ENCODE measurements around the gene PIK3R1. TPM values are rescaled to one million over a fixed set of nuclear protein-coding genes. Genes with fewer than 3 reads are reported as not detected.

The PIK3R1 gene
- total RNA-seq, 1 experiment from 2014 or later: 11.3 TPM

- H3K27ac ChIP-seq (ENCODE audit: insufficient read length, low read depth, low read length): no peak overlapping the region
- H3K4me1 ChIP-seq (ENCODE audit: insufficient read depth, low read length): peaks cover 20% of the 10 kb centered on the region
- TF ChIP-seq, protein P1, sequence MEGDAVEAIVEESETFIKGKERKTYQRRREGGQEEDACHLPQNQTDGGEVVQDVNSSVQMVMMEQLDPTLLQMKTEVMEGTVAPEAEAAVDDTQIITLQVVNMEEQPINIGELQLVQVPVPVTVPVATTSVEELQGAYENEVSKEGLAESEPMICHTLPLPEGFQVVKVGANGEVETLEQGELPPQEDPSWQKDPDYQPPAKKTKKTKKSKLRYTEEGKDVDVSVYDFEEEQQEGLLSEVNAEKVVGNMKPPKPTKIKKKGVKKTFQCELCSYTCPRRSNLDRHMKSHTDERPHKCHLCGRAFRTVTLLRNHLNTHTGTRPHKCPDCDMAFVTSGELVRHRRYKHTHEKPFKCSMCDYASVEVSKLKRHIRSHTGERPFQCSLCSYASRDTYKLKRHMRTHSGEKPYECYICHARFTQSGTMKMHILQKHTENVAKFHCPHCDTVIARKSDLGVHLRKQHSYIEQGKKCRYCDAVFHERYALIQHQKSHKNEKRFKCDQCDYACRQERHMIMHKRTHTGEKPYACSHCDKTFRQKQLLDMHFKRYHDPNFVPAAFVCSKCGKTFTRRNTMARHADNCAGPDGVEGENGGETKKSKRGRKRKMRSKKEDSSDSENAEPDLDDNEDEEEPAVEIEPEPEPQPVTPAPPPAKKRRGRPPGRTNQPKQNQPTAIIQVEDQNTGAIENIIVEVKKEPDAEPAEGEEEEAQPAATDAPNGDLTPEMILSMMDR (conservative IDR thresholded peaks at IDR 0.05): no peak
- no peak overlapping the region for H3K4ac ChIP-seq (ENCODE audit: low read depth, low read length)
- no peak overlapping the region for H4K5ac ChIP-seq (ENCODE audit: insufficient read length, low read depth, low read length)
- no CpG with 5 or more reads among the region's 4 CpGs for WGBS (ENCODE audit: extremely low coverage, insufficient read length, low lambda C conversion rate)
- Mint-ChIP-seq H3K27ac (peak overlapping the region in 1 of 3 experiments; percentile 36; a peak in 2 of 7 replicates), H3K9me3 (peaks cover 0 to 2% of the 10 kb centered on the region in 2 experiments; a peak in 1 of 5 replicates), H3K4me3 (peak overlapping the region in 1 of 2 experiments; percentile 15; a peak in 1 of 5 replicates), H3K27me3 (ENCODE audit: low read depth) (peaks cover 2% of the 10 kb centered on the region), H3K36me3 (ENCODE audit: insufficient read depth in 1 of 3, low read depth in 3 of 3) (no peaks in the 10 kb centered on the region; a peak in 1 of 7 replicates), H3K4me1 (peaks cover 60 to 65% of the 10 kb centered on the region in 2 experiments)
- no peaks in the 10 kb centered on the region for H3K79me2 ChIP-seq (ENCODE audit: insufficient read depth, low read length)
- H3K56ac ChIP-seq (ENCODE audit: insufficient read length, low read depth, low read length): no peak overlapping the region
- no peak overlapping the region for H4K8ac ChIP-seq (replicated peaks; ENCODE audit: insufficient read length, low read depth, low read length)
- no peak overlapping the region for H2BK15ac ChIP-seq (ENCODE audit: low read depth, low read length)
- H3K23ac ChIP-seq (ENCODE audit: insufficient read length, low read depth, low read length): no peak overlapping the region
- no peaks in the 10 kb centered on the region for H3K9me3 ChIP-seq (ENCODE audit: control insufficient read depth, low read depth, low read length)
- H3K14ac ChIP-seq (ENCODE audit: insufficient read depth, low read length): no peak overlapping the region
- H2AK5ac ChIP-seq (ENCODE audit: insufficient read length, low read length): no peak overlapping the region
- H3T11ph ChIP-seq (ENCODE audit: low read length): no peak overlapping the region
- H2BK120ac ChIP-seq (ENCODE audit: low read depth, low read length, poor library complexity, severe bottlenecking): no peak overlapping the region
- H3K4me2 ChIP-seq (ENCODE audit: insufficient read depth, insufficient read length, low read length): no peak overlapping the region
- no peak overlapping the region for H2BK5ac ChIP-seq (ENCODE audit: insufficient read length, low read length)
- no peak overlapping the region for H2AFZ ChIP-seq (ENCODE audit: low read length)
- peaks cover 7% of the 10 kb centered on the region for H3K23me2 ChIP-seq (ENCODE audit: insufficient read length, low read depth, low read length, poor library complexity, severe bottlenecking)
- no peak for DNase-seq
- no peak overlapping the region for H3K18ac ChIP-seq (ENCODE audit: insufficient read length, low read depth, low read length)
- no peak overlapping the region for H3K9ac ChIP-seq (ENCODE audit: extremely low read depth, insufficient read length, low read length)
- no peak overlapping the region for H4K91ac ChIP-seq (ENCODE audit: insufficient read length, low read depth, low read length)
- H2BK12ac ChIP-seq (ENCODE audit: insufficient read length, low read depth, low read length): no peak overlapping the region
- H3K79me1 ChIP-seq (ENCODE audit: insufficient read depth, low read depth, low read length, poor library complexity, severe bottlenecking): no peaks in the 10 kb centered on the region
- H4K20me1 ChIP-seq (ENCODE audit: control insufficient read depth, insufficient read depth, insufficient read length): peaks cover 2% of the 10 kb centered on the region
- no peak overlapping the region for H2BK20ac ChIP-seq (ENCODE audit: low read depth, low read length, poor library complexity, severe bottlenecking)
- H3K27me3 ChIP-seq (ENCODE audit: insufficient read depth, low read length): no peaks in the 10 kb centered on the region
Observed at GRCh38 chr5:68190619-68191018, 24.9 kb upstream of the PIK3R1 start.

Data from H9 (cell line).